Bronchial epithelial cell (primary cell): ENCODE results near the gene IFFO2. TPM values are rescaled to one million over a fixed set of nuclear protein-coding genes. Genes with fewer than 3 reads are reported as not detected.

Source experiments
- DNase-seq: peaks from one replicate; pipeline ENCODE4 v3.0.0-alpha.2; 2010; ENCODE audit warnings: low read depth
- FAIRE-seq: peaks from 2 replicates; lab custom pipeline; 2011; peaks lifted over from hg19 to GRCh38; lab: Jason Lieb, UNC
- H3K27me3 ChIP-seq: 2 replicates; pipeline ENCODE4 v1.5.1; 2011; ENCODE audit warnings: low read length; ENCODE audit not compliant: control insufficient read depth, insufficient read depth
- H3K36me3 ChIP-seq: 2 replicates; pipeline ENCODE4 v1.5.1; 2011; ENCODE audit warnings: low read length; ENCODE audit not compliant: control insufficient read depth, insufficient read depth
- H3K4me3 ChIP-seq: 2 replicates; pipeline ENCODE4 v1.5.1; 2011; ENCODE audit warnings: mild to moderate bottlenecking, low read depth, low read length, control low read depth
- total RNA-seq: library from RNA; depleted of rRNA; stranded (reverse); fragments of >200 nt; gene quantifications from 2 replicates; pipeline ENCODE4 v1.2.1, GENCODE V29; 2014
- TF ChIP-seq, protein P1 (sequence below): IDR thresholded peaks from 2 replicates; pipeline ENCODE4 v1.5.1; 2011; ENCODE audit warnings: mild to moderate bottlenecking, moderate library complexity, low read length, control low read depth, inconsistent platforms; ENCODE audit not compliant: insufficient read depth, severe bottlenecking

IFFO2 gene
- total RNA-seq, 1 donor from 2014 or later, result 11.8 TPM

GRCh38 chr1:18879791-18880309 is 76.6 kb downstream of the IFFO2 start:
- peaks cover 7% of the 10 kb centered on the region for H3K36me3 ChIP-seq
- FAIRE-seq, result no peak
- TF ChIP-seq, protein P1, sequence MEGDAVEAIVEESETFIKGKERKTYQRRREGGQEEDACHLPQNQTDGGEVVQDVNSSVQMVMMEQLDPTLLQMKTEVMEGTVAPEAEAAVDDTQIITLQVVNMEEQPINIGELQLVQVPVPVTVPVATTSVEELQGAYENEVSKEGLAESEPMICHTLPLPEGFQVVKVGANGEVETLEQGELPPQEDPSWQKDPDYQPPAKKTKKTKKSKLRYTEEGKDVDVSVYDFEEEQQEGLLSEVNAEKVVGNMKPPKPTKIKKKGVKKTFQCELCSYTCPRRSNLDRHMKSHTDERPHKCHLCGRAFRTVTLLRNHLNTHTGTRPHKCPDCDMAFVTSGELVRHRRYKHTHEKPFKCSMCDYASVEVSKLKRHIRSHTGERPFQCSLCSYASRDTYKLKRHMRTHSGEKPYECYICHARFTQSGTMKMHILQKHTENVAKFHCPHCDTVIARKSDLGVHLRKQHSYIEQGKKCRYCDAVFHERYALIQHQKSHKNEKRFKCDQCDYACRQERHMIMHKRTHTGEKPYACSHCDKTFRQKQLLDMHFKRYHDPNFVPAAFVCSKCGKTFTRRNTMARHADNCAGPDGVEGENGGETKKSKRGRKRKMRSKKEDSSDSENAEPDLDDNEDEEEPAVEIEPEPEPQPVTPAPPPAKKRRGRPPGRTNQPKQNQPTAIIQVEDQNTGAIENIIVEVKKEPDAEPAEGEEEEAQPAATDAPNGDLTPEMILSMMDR, result no peak
- no peaks in the 10 kb centered on the region for H3K27me3 ChIP-seq
- H3K4me3 ChIP-seq, result no peak overlapping the region
- DNase-seq, result no peak

GRCh38 chr1:18879215-18879790 is 77.2 kb downstream of the IFFO2 start:
- TF ChIP-seq, protein P1, result no peak
- DNase-seq (no peak), FAIRE-seq (no peak)
- Histone ChIP-seq H3K4me3 (no peak overlapping the region), H3K27me3 (no peaks in the 10 kb centered on the region), H3K36me3 (peaks cover 8% of the 10 kb centered on the region)

DNA sequence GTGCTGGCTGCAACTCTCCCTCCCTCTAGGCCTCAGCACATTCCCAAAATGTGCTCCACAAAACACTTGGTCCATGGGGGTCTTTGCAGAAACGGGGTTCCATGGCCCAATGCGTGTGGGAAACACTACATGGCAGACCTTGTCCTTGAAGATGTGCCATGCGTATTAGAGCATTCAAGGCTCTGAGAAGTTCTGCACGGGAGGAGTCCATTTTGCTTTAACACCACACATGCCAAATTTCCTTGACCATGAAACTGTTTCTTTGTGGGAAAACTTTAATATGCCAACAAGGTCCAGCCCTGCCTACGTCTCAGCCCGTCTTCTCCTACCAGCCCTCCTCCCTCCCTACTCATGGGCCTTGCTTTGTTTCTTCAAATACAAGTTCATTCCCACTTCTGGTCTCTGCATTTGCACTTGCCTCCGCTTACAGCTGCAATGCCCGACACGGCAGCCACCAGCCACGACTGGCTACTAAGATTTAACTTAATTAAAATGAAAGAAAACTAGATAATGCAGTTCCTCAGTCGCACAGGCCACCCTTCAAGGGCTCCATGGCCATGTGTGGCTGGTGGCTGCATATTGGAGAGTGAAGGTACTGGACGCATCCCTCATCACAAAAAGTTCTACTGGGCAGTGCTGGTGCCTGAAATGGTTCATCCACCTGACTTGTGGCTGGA is 77.8 kb downstream of the IFFO2 start:
- TF ChIP-seq, protein P1, result no peak
- Histone ChIP-seq H3K36me3 (peaks cover 11% of the 10 kb centered on the region), H3K27me3 (no peaks in the 10 kb centered on the region), H3K4me3 (no peak overlapping the region)
- no peak for DNase-seq
- FAIRE-seq, result no peak

DNA sequence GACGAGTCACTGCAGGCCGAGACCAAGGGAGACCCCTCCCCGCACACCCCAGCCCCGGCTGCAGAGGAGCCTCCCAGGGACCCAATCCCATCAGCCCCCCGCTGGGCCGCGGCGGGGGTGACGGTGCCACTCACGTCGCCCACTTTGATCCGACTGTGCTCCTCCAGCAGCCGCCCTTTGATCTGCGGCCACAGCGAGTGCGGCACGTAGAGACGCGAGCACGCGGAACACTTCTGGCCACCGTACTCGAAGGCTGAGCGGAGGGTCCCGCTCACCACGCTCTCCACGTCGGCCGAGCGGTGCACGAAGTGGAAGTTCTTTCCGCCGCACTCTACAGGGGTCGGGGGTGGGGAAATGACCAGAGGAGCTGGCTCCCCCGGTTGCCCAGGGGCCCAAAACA is 79.2 kb downstream of the IFFO2 start:
- peaks cover 9% of the 10 kb centered on the region for H3K36me3 ChIP-seq
- TF ChIP-seq, protein P1, result no peak
- FAIRE-seq (no peak), DNase-seq (no peak)
- H3K4me3 ChIP-seq, result no peak overlapping the region
- H3K27me3 ChIP-seq, result no peaks in the 10 kb centered on the region

DNA sequence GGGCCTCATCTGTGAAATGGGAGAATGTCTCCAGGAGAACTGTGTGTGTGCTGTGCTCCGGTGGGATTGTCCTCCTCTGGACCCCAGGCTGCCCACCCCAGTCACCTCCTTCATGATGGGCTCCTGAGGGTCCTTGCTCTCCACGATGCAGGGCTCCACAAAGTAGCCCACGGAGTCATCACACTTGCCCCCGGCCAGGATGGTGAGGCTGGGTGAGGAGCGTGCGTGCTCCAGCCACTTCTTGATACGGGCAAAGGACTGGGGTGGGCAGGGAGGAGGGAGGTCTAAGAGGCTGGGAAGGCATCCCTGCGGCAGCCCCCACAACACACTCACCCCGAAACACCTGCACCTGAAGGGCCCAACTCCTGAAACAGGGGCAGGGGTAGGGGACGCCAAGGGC is 80.3 kb downstream of the IFFO2 start:
- Histone ChIP-seq H3K27me3 (no peaks in the 10 kb centered on the region), H3K4me3 (no peak overlapping the region), H3K36me3 (peaks cover 9% of the 10 kb centered on the region)
- TF ChIP-seq, protein P1, result no peak
- DNase-seq, result no peak
- no peak for FAIRE-seq
